Upper lobe of left lung (tissue), 4 donors: ENCODE measurements around the gene AP5Z1.

ENCODE experiments used
- EP300 ChIP-seq, 4 donors: sonication (generic); formaldehyde crosslinking; IDR thresholded peaks; one replicate each; pipeline ENCODE4 v1.5.1; 2017; ENCODE audit warnings: antibody characterized with exemption in 4 of 4, control low read depth in 2 of 4
- TF ChIP-seq, protein P1 (sequence below), 6 experiments: fragments of 450-650 bp in 4 of 6; fragments of 200-600 bp in 2 of 6; sonication (generic) in 2 of 6; IDR thresholded peaks; one replicate each; pipeline ENCODE4 v1.5.1; 2016 to 2019; ENCODE audit warnings: antibody characterized with exemption in 6 of 6

GRCh38 chr7:4734587-4735345 lies 40.7 kb upstream of the AP5Z1 start:
- no peak for TF ChIP-seq EP300 (IDR thresholded peaks at IDR 0.05)
- TF ChIP-seq, protein P1, sequence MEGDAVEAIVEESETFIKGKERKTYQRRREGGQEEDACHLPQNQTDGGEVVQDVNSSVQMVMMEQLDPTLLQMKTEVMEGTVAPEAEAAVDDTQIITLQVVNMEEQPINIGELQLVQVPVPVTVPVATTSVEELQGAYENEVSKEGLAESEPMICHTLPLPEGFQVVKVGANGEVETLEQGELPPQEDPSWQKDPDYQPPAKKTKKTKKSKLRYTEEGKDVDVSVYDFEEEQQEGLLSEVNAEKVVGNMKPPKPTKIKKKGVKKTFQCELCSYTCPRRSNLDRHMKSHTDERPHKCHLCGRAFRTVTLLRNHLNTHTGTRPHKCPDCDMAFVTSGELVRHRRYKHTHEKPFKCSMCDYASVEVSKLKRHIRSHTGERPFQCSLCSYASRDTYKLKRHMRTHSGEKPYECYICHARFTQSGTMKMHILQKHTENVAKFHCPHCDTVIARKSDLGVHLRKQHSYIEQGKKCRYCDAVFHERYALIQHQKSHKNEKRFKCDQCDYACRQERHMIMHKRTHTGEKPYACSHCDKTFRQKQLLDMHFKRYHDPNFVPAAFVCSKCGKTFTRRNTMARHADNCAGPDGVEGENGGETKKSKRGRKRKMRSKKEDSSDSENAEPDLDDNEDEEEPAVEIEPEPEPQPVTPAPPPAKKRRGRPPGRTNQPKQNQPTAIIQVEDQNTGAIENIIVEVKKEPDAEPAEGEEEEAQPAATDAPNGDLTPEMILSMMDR (IDR thresholded peaks at IDR 0.05), result no peak
